Right renal cortex interstitium (tissue), 3 donors: ENCODE data around the gene COX10. TPM values are rescaled to one million over a fixed set of nuclear protein-coding genes. Genes with fewer than 3 reads are reported as not detected.
A peak's percentile ranks its signal among the peaks of the same experiment; 100 is the strongest.
"Not testable (repeated sequence)": the region's sequence is repeated elsewhere in the genome, so short reads cannot be mapped to it uniquely, and the experiment has no call there.

Experiments used
- DNase-seq, 3 donors: peaks; one replicate each; pipeline ENCODE4 v3.0.0-alpha.2; 2013; ENCODE audit warnings: low read depth in 3 of 3, low spot score in 2 of 3
- polyA plus RNA-seq, 3 donors: library from polyadenylated mRNA; unstranded; fragments of 120-200 nt; gene quantifications; one replicate each; pipeline ENCODE4 v1.2.1, GENCODE V29; 2013; ENCODE audit not compliant: insufficient read length in 3 of 3

The COX10 gene
- 10 to 100 TPM; 17.5 to 19.8 (median 17.5) TPM for polyA plus RNA-seq

DNA sequence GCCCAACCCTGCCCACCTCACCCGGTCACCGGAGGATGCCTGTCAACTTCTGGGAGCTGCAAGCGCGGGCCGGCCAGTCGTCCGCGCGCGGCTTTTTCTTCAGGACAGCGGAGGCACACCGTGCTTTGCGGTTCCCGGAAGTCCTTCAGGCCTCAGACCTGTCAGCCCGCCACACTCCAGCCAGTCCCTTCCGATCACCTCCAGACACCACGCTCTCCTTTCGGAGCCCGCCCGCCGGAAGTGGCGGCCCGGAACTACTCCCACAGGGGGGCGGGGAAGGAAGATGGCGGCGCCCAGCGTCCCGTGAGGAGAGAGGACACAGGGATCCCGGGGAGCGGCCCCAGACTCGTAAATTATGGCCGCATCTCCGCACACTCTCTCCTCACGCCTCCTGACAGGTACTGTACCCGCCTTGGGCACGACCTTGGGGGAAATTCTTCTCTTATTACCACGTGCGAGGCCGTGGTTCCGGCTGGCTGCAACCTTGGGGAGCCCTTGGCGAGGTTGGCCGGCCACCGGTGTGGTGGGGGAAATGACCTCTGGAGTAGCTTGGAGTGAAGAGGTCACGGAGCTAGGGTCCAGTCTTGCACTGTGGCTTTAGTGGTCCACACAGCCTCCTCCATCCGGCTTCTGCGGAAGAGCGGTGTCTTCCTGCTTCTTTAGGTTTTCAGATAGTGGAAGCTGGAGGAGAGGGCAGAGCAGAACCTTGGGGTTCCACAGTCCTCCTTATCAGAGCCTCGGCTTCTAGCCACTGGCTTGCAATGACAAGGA is at the start of gene COX10:
Gene COX10 (plus strand): TSS at position 254 of the 771 bp plus-strand sequence. CDS start 102 bp downstream, at position 356.
- DNase-seq: peak; percentile 48 to 80 (median 70)

DNA sequence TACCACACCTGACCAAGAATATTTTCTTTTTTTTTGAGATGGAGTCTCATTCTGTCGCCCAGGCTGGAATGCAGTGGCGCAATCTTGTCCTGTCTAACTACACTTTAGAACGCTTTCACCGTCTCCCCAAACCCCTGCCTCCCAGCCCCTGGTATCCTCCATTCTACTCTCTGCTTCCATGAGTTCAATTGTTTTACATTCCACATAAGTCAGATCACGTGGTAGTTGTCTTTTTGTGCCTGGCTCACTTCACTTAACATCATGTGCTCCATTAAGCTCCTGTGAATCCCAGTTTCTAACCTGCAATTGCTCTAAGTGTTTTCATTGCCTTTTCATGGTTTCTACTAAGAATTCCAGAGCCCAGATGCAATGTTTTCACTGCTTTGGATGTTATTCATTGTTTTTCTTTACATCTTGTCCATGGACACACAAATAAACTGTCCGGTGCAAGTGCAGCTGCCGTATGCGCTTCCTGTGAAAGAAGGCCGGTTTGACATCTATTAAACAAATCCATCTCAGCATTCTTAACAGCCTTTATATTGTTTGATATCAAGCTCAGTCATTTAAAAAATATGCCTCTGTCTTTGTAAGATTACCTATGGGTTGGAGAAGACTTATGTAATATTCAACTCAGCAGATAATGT is 47.5 kb upstream of the COX10 start:
- not testable (repeated sequence) for DNase-seq

DNA sequence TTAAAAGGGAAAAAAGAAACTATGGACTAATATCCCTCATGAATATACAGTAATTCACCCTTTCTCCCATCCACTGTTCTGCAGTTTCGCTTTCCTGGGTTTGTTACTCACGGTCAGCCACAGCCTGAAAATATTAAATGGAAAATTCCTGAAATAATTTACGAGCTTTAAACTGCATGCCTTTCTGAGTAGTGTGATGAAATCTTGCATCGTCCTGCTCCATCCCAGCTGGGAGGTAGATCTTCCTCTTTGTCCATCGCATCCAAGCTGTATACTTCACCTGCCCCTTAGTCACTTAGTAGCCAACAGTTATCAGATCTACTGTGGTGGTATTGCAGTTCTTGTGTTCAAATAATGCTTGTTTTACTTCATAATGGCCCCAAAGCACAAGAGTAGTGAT is 39.5 kb upstream of the COX10 start:
- not testable (repeated sequence) for DNase-seq

DNA sequence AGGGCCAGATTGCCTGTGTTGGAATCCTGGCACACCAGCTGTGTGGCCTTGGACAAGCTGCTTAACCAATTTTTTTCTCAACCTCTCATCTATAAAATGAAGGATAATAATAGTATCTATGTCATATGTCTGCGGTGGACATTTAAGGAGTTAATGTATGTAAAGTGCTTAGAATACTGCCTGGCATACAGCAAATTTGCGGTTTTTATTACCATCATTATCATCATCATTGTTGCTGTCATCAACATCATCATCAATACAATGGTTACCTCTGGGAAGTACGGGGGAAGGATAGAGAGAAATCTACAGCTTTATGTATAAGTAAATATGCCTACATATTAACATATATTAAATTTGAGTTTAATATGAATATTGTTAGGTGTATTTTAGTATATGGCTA is 37.1 kb upstream of the COX10 start:
- no peak for DNase-seq

DNA sequence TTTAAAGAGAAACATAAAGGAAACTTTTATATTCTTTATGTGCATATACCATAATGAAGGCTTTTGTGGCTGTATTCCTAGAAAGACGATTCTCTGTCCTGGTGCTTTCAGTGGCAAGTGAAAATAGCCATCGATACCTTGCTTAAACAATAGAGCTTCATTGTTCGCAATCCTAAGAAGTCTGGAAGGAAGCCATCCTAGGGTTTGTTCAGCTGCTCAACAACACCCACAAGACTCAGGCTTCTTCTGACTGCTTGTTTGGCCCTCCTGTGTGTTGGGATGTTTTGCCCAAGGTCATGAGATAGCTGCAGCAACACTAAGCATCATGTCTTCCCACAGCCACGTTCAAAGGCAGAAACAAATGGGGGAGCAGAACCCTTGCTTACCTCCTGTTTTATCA is 36.1 kb upstream of the COX10 start:
- DNase-seq: no peak

DNA sequence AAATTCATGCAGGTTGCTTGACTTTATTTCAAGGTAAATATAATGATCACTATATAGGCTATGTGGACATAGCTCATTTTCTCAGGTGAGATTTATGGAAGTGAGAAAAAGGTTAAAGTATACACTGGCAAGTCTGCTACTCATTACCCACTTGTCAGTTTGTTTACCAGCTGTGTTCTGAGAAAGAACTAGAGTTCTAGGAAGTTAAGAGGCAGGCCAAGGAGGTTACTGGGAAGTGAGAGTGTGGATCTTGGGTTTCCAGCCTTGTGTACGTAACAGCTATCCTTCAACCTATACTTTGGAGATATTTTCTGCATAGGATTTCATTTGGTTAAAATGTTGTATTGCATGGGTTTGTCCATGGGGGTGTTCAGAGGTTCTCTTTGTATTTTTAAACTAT is 31.9 kb upstream of the COX10 start:
- DNase-seq: no peak

DNA sequence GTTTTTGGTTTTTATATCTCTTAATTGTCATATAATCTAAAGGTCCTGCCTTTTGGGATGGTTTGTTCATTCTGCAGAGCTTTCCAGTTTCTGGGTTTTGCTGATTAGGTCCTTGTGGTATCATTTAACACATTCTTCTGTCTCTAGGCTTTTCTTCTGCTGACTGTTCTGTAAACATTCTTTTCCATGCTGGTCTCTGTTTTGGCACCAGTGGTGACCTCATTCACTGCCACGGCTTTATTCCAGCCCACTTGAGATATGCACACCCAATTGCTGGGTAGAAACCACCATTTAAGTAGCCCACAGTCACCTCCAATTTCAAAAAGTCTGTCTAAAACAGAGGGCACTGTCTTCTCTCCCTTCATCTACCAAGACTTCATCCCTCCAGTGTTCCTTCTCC is 31.1 kb upstream of the COX10 start:
- DNase-seq: no peak

DNA sequence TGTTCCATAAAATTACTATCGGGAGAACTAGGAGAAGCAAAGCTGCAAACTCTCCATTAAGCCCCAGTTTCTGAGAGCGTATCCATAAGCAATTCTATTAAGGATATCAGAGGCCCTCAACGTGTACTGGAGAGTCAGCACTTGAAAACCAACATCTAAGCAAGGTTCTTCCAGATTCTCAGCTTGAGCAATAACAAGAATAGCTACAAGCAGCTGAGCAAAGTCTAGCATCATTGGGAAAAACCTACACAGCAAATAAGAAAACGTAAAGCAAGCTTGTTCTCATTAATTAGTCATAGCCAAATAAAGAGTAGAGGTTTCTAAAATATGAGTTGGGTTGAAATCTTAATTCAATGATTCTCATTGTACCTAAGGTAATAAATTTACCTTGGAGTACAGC is 26.9 kb upstream of the COX10 start:
- no peak for DNase-seq

DNA sequence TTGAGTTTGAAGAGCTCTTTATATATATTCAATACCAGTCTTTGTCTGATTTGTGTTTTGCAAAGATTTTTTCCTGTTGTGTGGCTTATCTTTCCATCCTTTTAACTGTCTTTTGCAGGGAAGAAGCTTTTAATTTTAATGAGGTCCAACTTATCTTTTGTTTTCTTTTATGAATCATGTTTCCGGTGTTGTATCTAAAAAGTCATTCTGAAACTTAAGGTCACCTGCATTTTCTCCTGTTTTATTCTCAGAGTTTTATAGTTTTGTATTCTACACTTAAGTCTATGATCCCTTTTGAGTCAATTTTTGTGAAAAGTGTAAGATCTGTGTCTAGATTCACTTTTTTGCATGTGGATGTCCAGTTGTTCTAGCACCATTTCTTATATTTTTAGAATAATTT is 24.6 kb upstream of the COX10 start:
- DNase-seq: no peak

DNA sequence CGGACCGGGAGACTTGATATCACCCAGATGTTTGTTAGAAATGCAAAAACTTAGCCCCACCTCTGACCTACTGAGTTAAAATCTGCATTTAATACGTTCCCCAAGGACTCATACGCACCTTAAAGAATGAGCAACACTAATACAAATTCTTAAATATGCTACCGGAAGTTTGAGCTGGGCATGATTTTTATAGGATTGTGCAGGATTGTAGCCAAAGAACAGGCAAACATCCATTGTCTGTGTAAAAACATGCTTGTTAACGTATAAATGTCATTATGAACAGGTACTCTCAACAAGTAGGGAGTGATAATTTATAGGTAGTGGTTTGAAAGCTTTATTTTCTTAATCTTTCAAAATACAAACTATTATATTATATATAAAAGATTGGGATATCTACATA is 22.3 kb upstream of the COX10 start:
- no peak for DNase-seq

DNA sequence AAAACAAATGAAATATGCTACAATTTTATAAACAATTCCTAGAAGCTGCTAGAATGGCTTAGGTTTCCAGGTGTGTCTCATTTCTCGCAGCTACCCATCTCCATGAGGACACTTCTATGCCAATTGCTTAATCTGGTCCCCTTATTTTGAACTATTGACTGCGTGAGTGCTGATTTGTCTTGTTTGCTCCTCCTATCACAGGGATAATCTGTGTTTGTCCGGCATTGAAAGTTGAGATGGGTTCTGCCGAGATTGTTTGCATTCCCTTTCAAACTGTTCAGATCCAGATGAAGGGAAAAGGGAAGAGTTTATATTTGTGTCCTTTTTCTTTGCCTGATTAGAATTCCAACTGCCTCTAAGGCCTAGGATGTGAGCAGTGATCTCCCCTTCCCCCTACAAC is 21.7 kb upstream of the COX10 start:
- DNase-seq: no peak

DNA sequence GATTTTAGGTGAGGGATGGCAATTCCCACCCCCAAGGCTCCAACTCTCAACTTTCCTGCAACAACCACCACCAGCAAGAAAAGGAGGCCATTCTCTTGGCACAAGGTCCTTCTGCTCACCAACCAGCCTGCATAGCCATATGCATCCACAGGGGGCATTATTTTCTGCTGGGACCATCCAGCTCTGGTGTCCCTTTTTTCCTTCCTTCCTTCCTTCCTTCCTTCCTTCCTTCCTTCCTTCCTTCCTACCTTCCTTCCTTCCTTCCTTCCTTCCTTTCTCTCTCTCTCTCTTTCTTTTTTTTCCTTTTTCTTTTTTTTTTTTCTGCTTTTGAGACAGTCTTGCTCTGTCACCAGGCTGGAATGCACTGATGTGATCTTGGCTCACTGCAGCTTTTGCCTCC is 21.1 kb upstream of the COX10 start:
- DNase-seq: no peak

DNA sequence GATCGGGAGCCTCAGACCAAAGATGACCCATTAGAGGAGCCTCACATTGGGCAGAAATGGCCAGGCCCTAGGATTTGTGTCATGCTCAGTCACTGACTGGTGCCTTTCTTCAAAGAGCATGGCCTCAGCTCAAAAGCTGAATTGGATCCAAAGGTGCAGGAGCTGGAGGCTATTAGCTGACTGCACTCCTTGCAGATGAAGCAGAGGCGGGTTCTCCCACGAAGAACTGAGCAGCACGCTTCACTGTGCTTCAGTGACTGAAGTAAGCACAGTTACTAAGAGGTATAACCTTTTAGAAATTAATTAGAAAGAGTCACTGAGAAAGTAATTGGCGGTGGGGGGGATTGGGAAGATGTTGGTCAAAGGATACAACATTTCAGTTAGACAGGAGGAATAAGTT is 18.7 kb upstream of the COX10 start:
- no peak for DNase-seq

DNA sequence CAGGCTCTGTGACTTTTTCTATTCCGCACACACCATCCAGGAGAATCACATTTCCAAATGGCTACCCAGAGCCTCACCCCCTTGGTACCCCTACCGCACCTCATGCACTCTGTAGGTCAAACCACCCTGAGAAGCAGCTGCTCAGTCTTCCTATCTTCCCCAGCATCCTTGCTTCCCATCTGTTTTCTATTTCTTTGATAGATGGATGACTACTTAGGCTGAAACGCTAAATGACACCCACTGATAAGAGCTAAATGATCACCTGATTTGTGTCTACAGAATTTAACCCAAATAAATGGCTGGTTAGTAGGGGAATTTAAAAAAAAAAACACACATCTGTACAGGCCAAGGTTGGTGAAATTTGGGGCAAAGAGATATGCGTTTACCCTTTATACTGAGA is 17.6 kb upstream of the COX10 start:
- DNase-seq: no peak

DNA sequence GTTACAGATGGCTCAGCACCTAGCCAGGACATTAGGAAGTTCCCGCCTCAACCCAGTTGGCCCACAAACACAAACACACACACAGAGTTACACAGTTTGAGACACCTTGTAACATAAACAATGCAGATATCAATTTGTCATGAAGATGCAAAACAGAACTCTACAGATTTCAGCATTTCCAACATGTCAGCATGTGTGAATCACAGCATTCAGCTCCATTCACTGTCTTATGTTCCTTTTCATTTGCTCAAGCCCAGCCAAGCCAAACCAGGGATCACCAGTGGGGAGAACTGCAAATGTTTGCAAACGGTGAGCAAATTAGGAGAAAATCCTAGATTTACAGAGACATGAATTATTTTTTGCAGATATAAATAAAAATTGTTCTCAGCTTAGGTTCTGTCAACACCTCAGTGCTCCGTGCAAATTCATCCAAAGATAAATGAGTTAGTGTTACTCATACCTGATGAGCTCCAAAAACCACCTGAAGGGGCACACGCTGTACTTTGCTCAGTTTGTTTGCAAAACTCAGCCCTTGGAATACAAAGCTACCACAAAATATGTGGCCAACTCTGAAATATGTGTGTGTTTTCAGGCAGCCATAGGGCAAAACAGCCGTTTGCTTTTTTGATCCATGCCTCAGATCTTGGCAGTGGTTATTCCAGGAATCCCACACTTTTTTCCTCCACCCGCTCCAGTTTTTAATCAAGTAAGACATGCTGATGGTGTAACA is 16.3 kb upstream of the COX10 start:
- no peak for DNase-seq

DNA sequence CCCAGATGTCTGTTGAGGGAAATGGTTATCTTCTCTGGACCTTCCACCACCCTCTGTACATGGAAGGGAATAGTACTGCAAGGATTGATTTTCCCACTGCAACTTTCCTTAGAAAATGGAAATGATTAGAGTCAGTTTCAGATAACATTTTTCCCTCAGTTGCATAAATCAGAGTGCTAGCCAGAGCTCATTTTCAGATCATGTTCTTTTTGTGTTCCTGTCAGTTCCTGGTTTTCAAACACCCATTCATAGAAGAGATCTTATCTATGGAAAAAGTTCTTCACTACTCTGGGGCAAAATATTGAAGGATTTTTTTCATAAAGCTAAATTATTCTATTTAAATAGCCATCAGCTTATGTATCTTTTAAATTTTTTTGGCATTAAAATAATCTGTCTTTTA is 11.7 kb upstream of the COX10 start:
- no peak for DNase-seq

DNA sequence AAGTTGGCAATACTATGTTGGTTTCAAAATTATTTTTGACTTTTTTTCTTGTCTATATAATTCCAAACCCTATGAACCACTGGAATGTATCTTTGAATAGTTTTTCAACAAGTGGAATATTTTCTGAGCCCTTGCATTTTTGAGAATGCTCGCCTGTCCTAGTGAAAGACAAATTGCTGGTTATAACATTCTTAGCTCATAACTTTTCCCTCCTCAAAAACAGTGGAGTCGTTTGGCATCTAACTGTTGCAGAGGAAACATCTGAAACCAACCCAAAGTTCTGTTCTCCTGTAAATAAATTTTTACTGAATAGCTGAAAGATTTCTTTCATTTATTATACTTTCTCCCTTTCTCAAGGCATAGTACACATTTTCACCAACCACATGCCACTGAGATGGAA is 11.3 kb upstream of the COX10 start:
- no peak for DNase-seq

DNA sequence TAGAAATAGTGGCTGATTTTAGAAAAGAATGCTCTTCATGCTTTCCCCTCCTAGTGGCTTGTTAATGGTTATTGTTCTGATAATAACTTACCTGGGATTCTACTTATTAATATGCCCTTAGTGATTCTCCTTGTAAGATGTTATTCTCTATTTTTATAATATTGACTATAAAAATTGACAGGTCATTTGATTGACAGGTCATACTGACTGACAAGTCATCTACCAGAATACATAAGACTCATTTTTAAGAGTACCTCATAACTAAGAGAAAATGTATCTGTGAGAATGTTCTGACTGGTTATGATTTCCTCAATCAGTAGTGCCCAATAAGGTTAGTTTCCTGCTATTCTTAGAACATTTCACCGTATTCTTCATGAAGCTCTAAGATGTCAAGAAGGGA is 8.6 kb upstream of the COX10 start:
- DNase-seq: no peak

DNA sequence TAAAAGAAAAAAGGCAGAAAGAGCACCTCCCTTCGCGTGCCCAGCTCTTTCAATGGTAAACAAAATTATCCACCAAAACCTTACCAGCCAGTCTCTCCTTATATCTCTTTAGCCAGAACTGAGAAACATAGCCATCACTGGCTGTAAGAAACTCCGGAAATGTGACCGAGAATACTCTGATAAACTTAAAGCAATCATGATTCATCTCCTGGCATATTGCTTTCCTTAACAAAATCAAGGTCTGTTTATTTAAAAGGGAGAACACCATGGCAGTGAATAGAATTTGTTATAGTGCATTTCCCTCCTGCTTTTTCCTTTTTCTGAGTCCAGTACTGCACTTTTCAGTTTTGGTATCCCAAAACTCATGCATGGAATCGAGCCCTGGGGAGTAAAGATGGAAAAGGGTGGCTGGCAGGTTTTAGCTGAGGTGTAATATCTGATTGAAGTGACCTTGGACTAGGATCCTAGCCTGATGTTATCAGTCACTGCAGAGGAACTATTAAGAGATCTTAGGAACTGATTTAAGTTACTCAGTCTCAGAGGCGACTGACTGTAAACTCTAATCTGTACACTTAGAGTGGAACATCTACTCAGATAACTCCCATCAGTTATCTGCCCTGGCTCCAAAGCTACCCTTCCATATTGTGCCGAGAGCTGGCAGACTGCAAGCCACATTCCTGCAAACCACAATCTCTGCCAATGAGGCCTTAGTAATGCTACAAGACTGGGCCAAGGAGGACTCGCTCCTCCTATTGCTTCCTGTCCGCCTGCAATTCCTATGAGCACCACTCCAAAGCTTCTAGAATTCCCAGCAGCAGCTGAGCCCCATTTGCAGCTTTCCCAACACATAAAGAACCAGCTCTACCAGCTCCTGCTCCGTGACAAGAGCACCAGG is 7.4 kb upstream of the COX10 start:
- DNase-seq: no peak

DNA sequence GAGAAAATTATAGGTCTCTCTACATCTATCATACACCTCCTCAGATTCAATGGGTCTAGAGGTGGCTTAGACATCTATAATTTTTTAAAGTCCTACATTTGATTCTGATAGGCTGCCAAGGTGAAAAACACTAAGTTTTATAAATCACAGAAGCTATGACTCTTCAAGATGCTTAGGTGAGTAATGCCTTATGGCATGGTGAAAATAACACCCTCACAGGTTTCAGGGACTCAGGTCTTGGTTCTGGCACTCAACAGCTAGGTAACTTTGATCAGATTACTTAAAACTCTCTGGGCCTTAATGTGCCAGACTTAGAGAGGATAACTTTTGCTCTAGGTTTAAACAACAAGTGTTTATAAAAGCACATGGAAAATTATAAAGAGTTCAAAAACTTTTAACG is 2.0 kb upstream of the COX10 start:
- no peak for DNase-seq
